Measurements from ENCODE around the gene RANBP1. TPM values are rescaled to one million over a fixed set of nuclear protein-coding genes. Genes with fewer than 3 reads are reported as not detected.

Gene RANBP1
- polyA plus RNA-seq, 2 of the 4 experiments (the other 2 are of a cell fraction), result 239 to 338 TPM

GRCh38 chr22:20137671-20138416 is 21.9 kb downstream of the RANBP1 start:
- FAIRE-seq (no peak), DNase-seq (ENCODE audit: low read depth in 1 of 2, low spot score in 1 of 2) (no peak), ATAC-seq (no peak)
- POLR2A ChIA-PET, result no interaction called here
- Histone ChIP-seq H3K9me3 (no peaks in the 10 kb centered on the region), H3K4me2 (no peak overlapping the region), H3K4me3 (no peak overlapping the region), H3K27ac (no peak overlapping the region), H3K4me1 (peaks cover 4% of the 10 kb centered on the region; the same call in 1 of the 3 replicates)
- CTCF ChIA-PET, result interaction anchor here (1.5 to 1.6 kb wide), 2 partner anchors 9 to 19 kb away, joined by 4 read pairs; no protein-coding TSS in a partner anchor
- TF ChIP-seq RCOR1 (IDR thresholded peaks at IDR 0.05; ENCODE audit: low read depth, low read length) (no peak), ZNF302 (CRISPR knock-in tag; IDR thresholded peaks at IDR 0.05) (no peak), MAX (IDR thresholded peaks at IDR 0.05) (no peak), KDM1A (IDR thresholded peaks at IDR 0.05; ENCODE audit: low read depth) (no peak), ESRRA (IDR thresholded peaks at IDR 0.05; ENCODE audit: borderline replicate concordance, low read length) (no peak), TFCP2L1 (CRISPR knock-in tag; IDR thresholded peaks at IDR 0.05) (no peak), PHF8 (IDR thresholded peaks at IDR 0.05; ENCODE audit: borderline replicate concordance, low read depth) (no peak), RARB (CRISPR knock-in tag; IDR thresholded peaks at IDR 0.05) (no peak), EHMT2 (IDR thresholded peaks at IDR 0.05; ENCODE audit: low read depth) (no peak), NPAS2 (CRISPR knock-in tag; IDR thresholded peaks at IDR 0.05; ENCODE audit: borderline replicate concordance) (no peak)
- 86% methylated on average over 11 of the region's 26 CpGs for WGBS (ENCODE audit: missing lambda C conversion rate)

DNA sequence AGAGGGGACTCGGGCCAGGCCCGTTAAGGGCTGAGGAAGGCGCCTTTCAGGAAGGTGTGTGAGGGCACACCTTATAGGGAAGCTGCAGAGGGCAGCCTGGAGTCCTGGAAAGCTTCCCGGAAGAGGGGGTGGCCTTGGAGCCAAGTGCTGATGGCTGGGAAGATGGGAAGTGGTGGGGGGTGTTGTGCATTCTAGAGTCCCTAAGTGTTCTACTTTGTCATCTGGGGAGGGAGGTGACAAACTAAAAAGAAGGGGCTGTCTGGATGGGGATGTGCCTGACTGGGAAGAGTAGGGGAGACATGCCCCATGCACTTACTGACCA is 22.5 kb downstream of the RANBP1 start:
- FAIRE-seq (no peak), DNase-seq (ENCODE audit: low read depth in 1 of 2, low spot score in 1 of 2) (no peak), ATAC-seq (no peak; a peak in 1 of 6 replicates)
- no peaks in the 10 kb centered on the region; the same call in 2 of the 3 replicates for H3K4me1 ChIP-seq
- H3K4me2 ChIP-seq, result no peak overlapping the region
- WGBS (ENCODE audit: missing lambda C conversion rate), result 75% methylated on average over 4 of the region's 4 CpGs
- ChIA-PET POLR2A (no interaction called here), CTCF (interaction anchor here (1.5 to 1.6 kb wide), 2 partner anchors 9 to 19 kb away, joined by 4 read pairs; no protein-coding TSS in a partner anchor)
- H3K9me3 ChIP-seq, result no peaks in the 10 kb centered on the region
- TF ChIP-seq SMC3 (IDR thresholded peaks at IDR 0.05) (no peak), CBX2 (IDR thresholded peaks at IDR 0.05; ENCODE audit: borderline replicate concordance, low read depth) (no peak), KDM1A (IDR thresholded peaks at IDR 0.05; ENCODE audit: low read depth) (no peak), JUN (IDR thresholded peaks at IDR 0.05) (no peak), EP300 (IDR thresholded peaks at IDR 0.05) (no peak), CHD2 (IDR thresholded peaks at IDR 0.05; ENCODE audit: low read length, partially characterized antibody) (no peak)
- no peak overlapping the region for H3K27ac ChIP-seq
- no peak overlapping the region for H3K4me3 ChIP-seq

- no peaks in the 10 kb centered on the region; the same call in 2 of the 3 replicates for H3K4me1 ChIP-seq
- H3K4me2 ChIP-seq, result no peak overlapping the region
- ChIA-PET CTCF (interaction anchor here (1.2 to 1.6 kb wide), 3 partner anchors 10 to 18 kb away, joined by 3 to 4 read pairs (median 4); no protein-coding TSS in a partner anchor), POLR2A (no interaction called here)
- FAIRE-seq, result no peak
- no peak for ATAC-seq
- H3K4me3 ChIP-seq, result no peak overlapping the region
- no peak overlapping the region for H3K27ac ChIP-seq
- H3K9me3 ChIP-seq, result no peaks in the 10 kb centered on the region
- DNase-seq (ENCODE audit: low read depth in 1 of 2, low spot score in 1 of 2), result no peak
- 96% methylated on average over 6 of the region's 16 CpGs for WGBS (ENCODE audit: missing lambda C conversion rate)
- TF ChIP-seq NFE2L2 (conservative IDR thresholded peaks at IDR 0.05; ENCODE audit: low read length) (no peak), RAD21 (conservative IDR thresholded peaks at IDR 0.05 in 1 of 2, IDR thresholded peaks at IDR 0.05 in 1 of 2) (no peak), BHLHE40 (IDR thresholded peaks at IDR 0.05; ENCODE audit: low read depth, low read length) (no peak), CBX2 (IDR thresholded peaks at IDR 0.05; ENCODE audit: borderline replicate concordance, low read depth) (no peak), HOXA7 (CRISPR knock-in tag; IDR thresholded peaks at IDR 0.05) (no peak), FOXS1 (CRISPR knock-in tag; IDR thresholded peaks at IDR 0.05) (no peak), HOXB13 (CRISPR knock-in tag; IDR thresholded peaks at IDR 0.05; ENCODE audit: low read depth) (no peak), PHF8 (IDR thresholded peaks at IDR 0.05; ENCODE audit: borderline replicate concordance, low read depth) (no peak), POLR2A (IDR thresholded peaks at IDR 0.05; ENCODE audit: low read length) (no peak), SREBF2 (IDR thresholded peaks at IDR 0.05) (no peak), TP53 (CRISPR knock-in tag; IDR thresholded peaks at IDR 0.05) (no peak), BCL3 (IDR thresholded peaks at IDR 0.05) (no peak), ZC3H11A (IDR thresholded peaks at IDR 0.05) (no peak), EHMT2 (IDR thresholded peaks at IDR 0.05; ENCODE audit: low read depth) (no peak), CEBPB (IDR thresholded peaks at IDR 0.05) (no peak), SMC3 (IDR thresholded peaks at IDR 0.05) (no peak), HOXB5 (CRISPR knock-in tag; IDR thresholded peaks at IDR 0.05) (no peak), RARB (CRISPR knock-in tag; IDR thresholded peaks at IDR 0.05) (no peak)
These were observed 23.0 kb downstream of the RANBP1 start for GRCh38 chr22:20138868-20139267.
